IMR-90 (cell line): ENCODE results near the gene PPP2R2D. TPM values are rescaled to one million over a fixed set of nuclear protein-coding genes. Genes with fewer than 3 reads are reported as not detected.

Experiments
- ATAC-seq: fragments of 200-7000 bp; cut with Tn5 transposase; 2 replicates; pipeline ENCODE4 v1.9.1; 2020; ENCODE audit warnings: low read depth, mild to moderate bottlenecking, moderate library complexity
- BruUV-seq: library from RNA; stranded (reverse); fragments of 400-500 nt; replicated peaks from 2 replicates; lab custom pipeline; 2021; lab: Mats Ljungman, UMichigan
- CTCF ChIA-PET: fragments of 300-600 bp; formaldehyde crosslinking; extraction: SDS; loops from one replicate; lab custom pipeline; 2021; ENCODE audit warnings: antibody characterized with exemption; lab: Yijun Ruan, JAX
- POLR2A ChIA-PET: fragments of 300-600 bp; sonication (Branson Sonifier 250); formaldehyde crosslinking; loops from one replicate; lab custom pipeline; 2022; ENCODE audit warnings: antibody characterized with exemption; ENCODE audit not compliant: unreplicated experiment; lab: Charles Lee
- DNase-seq: peaks from one replicate; pipeline ENCODE4 v3.0.0; 2013
- H2AFZ ChIP-seq: replicated peaks from 2 replicates; pipeline ENCODE3; 2013; ENCODE audit warnings: low read length, mild to moderate bottlenecking; ENCODE audit not compliant: poor library complexity
- H2AK5ac ChIP-seq: 2 replicates; pipeline ENCODE4 v1.6.1; 2013; ENCODE audit warnings: low read depth, low read length, inconsistent platforms
- H2AK9ac ChIP-seq: replicated peaks from 2 replicates; pipeline ENCODE3; 2013; ENCODE audit warnings: mild to moderate bottlenecking, low read depth, low read length, moderate library complexity; ENCODE audit not compliant: poor library complexity
- H2BK120ac ChIP-seq: 2 replicates; pipeline ENCODE4 v1.6.1; 2013; ENCODE audit warnings: low read depth, low read length, inconsistent platforms
- H2BK15ac ChIP-seq: 3 replicates; pipeline ENCODE4 v1.6.1; 2013; ENCODE audit warnings: low read depth, low read length, inconsistent platforms
- H2BK20ac ChIP-seq: 2 replicates; pipeline ENCODE4 v1.6.1; 2013; ENCODE audit warnings: low read depth, mild to moderate bottlenecking, inconsistent platforms, low read length, moderate library complexity
- H2BK5ac ChIP-seq: 2 replicates; pipeline ENCODE4 v1.6.1; 2013; ENCODE audit warnings: mild to moderate bottlenecking, low read depth, low read length, inconsistent platforms; ENCODE audit not compliant: poor library complexity, severe bottlenecking
- H3K14ac ChIP-seq: replicated peaks from 2 replicates; pipeline ENCODE4 v1.6.1; 2013; ENCODE audit warnings: low read depth, low read length, inconsistent platforms
- H3K18ac ChIP-seq: 2 replicates; pipeline ENCODE4 v1.6.1; 2013; ENCODE audit warnings: low read depth, low read length, control low read depth
- H3K23ac ChIP-seq: 2 replicates; pipeline ENCODE4 v1.6.1; 2013; ENCODE audit warnings: low read depth, low read length, inconsistent platforms
- H3K27ac ChIP-seq: 2 replicates; pipeline ENCODE4 v1.5.1; 2013; ENCODE audit warnings: mild to moderate bottlenecking, control low read depth, low read length; ENCODE audit not compliant: insufficient read depth
- H3K27me3 ChIP-seq: 2 replicates; pipeline ENCODE4 v1.6.1; 2013; ENCODE audit warnings: low read length; ENCODE audit not compliant: control insufficient read depth, insufficient read depth
- H3K36me3 ChIP-seq: 2 replicates; pipeline ENCODE4 v1.6.1; 2013; ENCODE audit warnings: low read length, mixed read lengths; ENCODE audit not compliant: control insufficient read depth, insufficient read depth
- H3K4ac ChIP-seq: 2 replicates; pipeline ENCODE4 v1.6.1; 2013; ENCODE audit warnings: low read depth, low read length, inconsistent platforms
- H3K4me1 ChIP-seq: 2 replicates; pipeline ENCODE4 v1.6.1; 2013; ENCODE audit warnings: low read length, mixed read lengths; ENCODE audit not compliant: control insufficient read depth, insufficient read depth
- H3K4me2 ChIP-seq: 2 replicates; pipeline ENCODE4 v1.6.1; 2013; ENCODE audit warnings: low read depth, mild to moderate bottlenecking, control low read depth, low read length, moderate library complexity
- H3K4me3 ChIP-seq: 2 replicates; pipeline ENCODE4 v1.5.1; 2013; ENCODE audit warnings: low read depth, mild to moderate bottlenecking, control low read depth, low read length, moderate library complexity; ENCODE audit not compliant: insufficient read depth
- H3K56ac ChIP-seq: 2 replicates; pipeline ENCODE4 v1.6.1; 2013; ENCODE audit warnings: low read length, inconsistent platforms; ENCODE audit not compliant: insufficient read depth; ENCODE audit errors: extremely low read depth
- H3K79me1 ChIP-seq, 2 experiments: 2 replicates each; pipeline ENCODE4 v1.6.1; 2013; ENCODE audit warnings: low read length in 2 of 2, inconsistent platforms in 1 of 2, low read depth in 1 of 2
- H3K9ac ChIP-seq: 2 replicates; pipeline ENCODE4 v1.6.1; 2013; ENCODE audit warnings: low read depth, low read length, control low read depth
- H3K9me1 ChIP-seq: 2 replicates; pipeline ENCODE4 v1.6.1; 2013; ENCODE audit warnings: low read length, inconsistent platforms; ENCODE audit not compliant: insufficient read depth
- H3K9me3 ChIP-seq: 2 replicates; pipeline ENCODE4 v1.6.1; 2013; ENCODE audit warnings: low read length; ENCODE audit not compliant: control insufficient read depth, insufficient read depth
- H4K20me1 ChIP-seq: 2 replicates; pipeline ENCODE4 v1.6.1; 2013; ENCODE audit warnings: low read length, inconsistent platforms; ENCODE audit not compliant: insufficient read depth
- H4K5ac ChIP-seq: 2 replicates; pipeline ENCODE4 v1.6.1; 2013; ENCODE audit warnings: mild to moderate bottlenecking, low read depth, low read length, control low read depth
- H4K8ac ChIP-seq, 2 experiments: 2 replicates each; pipeline ENCODE4 v1.6.1; 2013; ENCODE audit warnings: low read depth in 2 of 2, low read length in 2 of 2, control low read depth in 1 of 2, inconsistent platforms in 1 of 2
- H4K91ac ChIP-seq: 2 replicates; pipeline ENCODE4 v1.6.1; 2013; ENCODE audit warnings: low read depth, low read length, inconsistent platforms; ENCODE audit not compliant: insufficient read depth
- BHLHE40 ChIP-seq: fragments of 150-350 bp; IDR thresholded peaks from 2 replicates; pipeline ENCODE4 v1.6.1; 2016; ENCODE audit warnings: mild to moderate bottlenecking, low read depth, low read length
- CEBPB ChIP-seq: IDR thresholded peaks from 2 replicates; pipeline ENCODE4 v1.6.1; 2012; ENCODE audit warnings: low read depth, low read length, improper control_type of control experiment
- CHD1 ChIP-seq: IDR thresholded peaks from 2 replicates; pipeline ENCODE4 v1.6.1; 2012; ENCODE audit warnings: low read depth, low read length, improper control_type of control experiment
- MAFK ChIP-seq: IDR thresholded peaks from 2 replicates; pipeline ENCODE4 v1.6.1; 2012; ENCODE audit warnings: low read depth, low read length, improper control_type of control experiment
- RAD21 ChIP-seq: IDR thresholded peaks from 2 replicates; pipeline ENCODE4 v1.6.1; 2012; ENCODE audit warnings: low read length, improper control_type of control experiment
- SMC3 ChIP-seq: fragments of 150-350 bp; IDR thresholded peaks from 2 replicates; pipeline ENCODE4 v1.6.1; 2016; ENCODE audit warnings: low read depth, mild to moderate bottlenecking, antibody characterized with exemption, low read length, moderate library complexity
- WGBS, 2 experiments: methylation state at CpG; one replicate each; pipeline versions ENCODE4 v1.1.5 to v1.1.7; 2013; ENCODE audit warnings: missing lambda C conversion rate in 2 of 2; ENCODE audit not compliant: insufficient read length in 1 of 2; ENCODE audit errors: extremely low coverage in 2 of 2; 5-methylcytosine and 5-hydroxymethylcytosine counted together
- dilution Hi-C: fragments of 300-500 bp; cut with HindIII; formaldehyde crosslinking; loops from one replicate; pipeline ENCODE4 v1.14.3; 2018; ENCODE audit warnings: low sequenced_read_pairs; ENCODE audit not compliant: unreplicated experiment
- in situ Hi-C: fragments of 300-500 bp; cut with MboI; formaldehyde crosslinking; loops from 3 replicates; pipeline ENCODE4 v1.14.3; 2019; ENCODE audit warnings: low sequenced_read_pairs, inconsistent platforms, mixed read lengths
- intact Hi-C: fragments of 100-400 bp; cut with micrococcal nuclease; formaldehyde crosslinking; loops from 2 replicates; pipeline ENCODE4 v1.10.0; 2022
- polyA plus RNA-seq, 3 experiments: library from polyadenylated mRNA; depleted of rRNA; stranded (reverse); fragments of >200 nt; gene quantifications; 2 replicates each; pipeline ENCODE4 v1.2.3, GENCODE V29; 2012; ENCODE audit warnings: low replicate concordance in 1 of 3
- total RNA-seq: library from RNA; depleted of rRNA; stranded (reverse); fragments of >200 nt; gene quantifications from 2 replicates; pipeline ENCODE4 v1.2.3, GENCODE V29; 2012

Gene PPP2R2D
- total and polyA plus RNA-seq, 2 of the 4 experiments (the other 2 are of a cell fraction) = 22.8 to 23.8 TPM

DNA sequence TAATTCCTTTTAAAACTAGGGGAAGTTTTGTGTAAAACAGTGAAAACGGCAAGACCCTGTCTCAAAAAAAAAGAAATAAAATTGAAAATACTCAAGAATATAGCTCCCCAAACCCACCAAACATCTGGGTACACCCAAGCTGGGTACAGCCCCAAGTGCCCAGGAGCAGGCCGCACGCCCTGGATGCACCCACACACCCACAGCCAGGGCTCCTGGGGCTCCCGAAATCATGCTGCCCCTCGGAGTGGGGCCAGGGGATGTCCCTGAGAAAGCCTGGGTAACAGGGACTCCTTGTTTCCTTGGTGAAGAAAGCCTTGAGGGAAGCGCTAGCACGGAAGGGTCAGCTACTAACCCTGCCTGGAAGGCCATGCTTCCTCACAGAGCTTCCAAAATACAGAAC, 70.8 kb downstream of the PPP2R2D start:
- H3K14ac ChIP-seq = no peak overlapping the region
- 100% methylated on average over 2 of the region's 7 CpGs; no CpG with 5 or more reads in 1 of the 2 experiments for WGBS, 2 experiments
- no peak overlapping the region for H4K8ac ChIP-seq
- no peak overlapping the region for H3K23ac ChIP-seq
- DNase-seq = no peak
- peaks cover 69% of the 10 kb centered on the region for H3K36me3 ChIP-seq
- no peak overlapping the region for H3K56ac ChIP-seq
- no peak overlapping the region for H3K27ac ChIP-seq
- no peak overlapping the region for H3K4me3 ChIP-seq
- dilution Hi-C loops = no loop called here
- ChIA-PET CTCF (no interaction called here), POLR2A (no interaction called here)
- no peaks in the 10 kb centered on the region for H3K9me3 ChIP-seq
- H3K4me2 ChIP-seq = no peak overlapping the region
- BruUV-seq = no TSS peak
- no peak overlapping the region for H3K9ac ChIP-seq
- peaks cover 90% of the 10 kb centered on the region for H4K20me1 ChIP-seq
- TF ChIP-seq CHD1 = no peak
- TF ChIP-seq MAFK = no peak
- TF ChIP-seq BHLHE40 = no peak
- TF ChIP-seq SMC3 = no peak
- no peak for TF ChIP-seq RAD21
- TF ChIP-seq CEBPB = no peak
- no peaks in the 10 kb centered on the region for H3K27me3 ChIP-seq
- H2AFZ ChIP-seq = no peak overlapping the region
- no peak overlapping the region for H2BK20ac ChIP-seq
- H2BK15ac ChIP-seq = no peak overlapping the region
- H3K9me1 ChIP-seq = peaks cover 23% of the 10 kb centered on the region
- no peak overlapping the region for H2AK9ac ChIP-seq
- no peak overlapping the region for H2BK5ac ChIP-seq
- no peak overlapping the region for H3K4ac ChIP-seq
- no peak for ATAC-seq
- peaks cover 15% of the 10 kb centered on the region for H3K4me1 ChIP-seq
- H2BK120ac ChIP-seq = no peak overlapping the region
- peaks cover 26 to 77% of the 10 kb centered on the region in 2 experiments for H3K79me1 ChIP-seq
- no peak overlapping the region for H3K18ac ChIP-seq
- no peak overlapping the region for H4K5ac ChIP-seq
- no peak overlapping the region for H2AK5ac ChIP-seq
- no peak overlapping the region for H4K91ac ChIP-seq
- in situ Hi-C loops = no loop called here
- intact Hi-C loops = no loop called here
